Erythroblast (primary cell): ENCODE results near the gene ADD3.

Source experiments
- GATA1 ChIP-seq: IDR thresholded peaks from 2 replicates; pipeline ENCODE4 v1.6.1; 2011; ENCODE audit warnings: low read depth, mild to moderate bottlenecking, control low read depth, low read length, moderate library complexity
- POLR2A ChIP-seq: IDR thresholded peaks from 2 replicates; pipeline ENCODE4 v1.6.1; 2011; ENCODE audit warnings: mild to moderate bottlenecking, low read length

GRCh38 chr10:109997233-109997632, 10.6 kb upstream of the ADD3 start:
- TF ChIP-seq POLR2A (no peak), GATA1 (no peak)
